SK-N-MC (cell line): ENCODE measurements around the gene PA2G4.
A peak's percentile ranks its signal among the peaks of the same experiment; 100 is the strongest.
"Not testable (repeated sequence)": the region's sequence is repeated elsewhere in the genome, so short reads cannot be mapped to it uniquely, and the experiment has no call there.

Experiments used
- DNase-seq: peaks from one replicate; pipeline ENCODE4 v3.0.0-alpha.2; 2011; ENCODE audit warnings: low read depth, low spot score
- H3K27ac ChIP-seq: fragments of 200-600 bp; sonication (generic); 2 replicates; pipeline ENCODE4 v1.5.1; 2016; ENCODE audit warnings: mixed run types
- H3K36me3 ChIP-seq: fragments of 200-600 bp; sonication (generic); 2 replicates; pipeline ENCODE4 v1.6.1; 2017; ENCODE audit warnings: antibody characterized with exemption, low read length, mixed read lengths; ENCODE audit not compliant: insufficient read depth
- H3K4me3 ChIP-seq: fragments of 200-600 bp; sonication (generic); 2 replicates; pipeline ENCODE4 v1.5.1; 2016
- H3K9ac ChIP-seq: fragments of 200-600 bp; sonication (generic); 2 replicates; pipeline ENCODE4 v1.8.0; 2017; ENCODE audit warnings: mixed run types, mixed read lengths; ENCODE audit not compliant: insufficient read length
- H3K9me3 ChIP-seq: fragments of 200-600 bp; sonication (generic); 2 replicates; pipeline ENCODE4 v1.6.1; 2017; ENCODE audit warnings: low read depth, mild to moderate bottlenecking, antibody characterized with exemption, low read length, moderate library complexity, mixed read lengths
- EZH2 ChIP-seq: fragments of 200-600 bp; sonication (generic); IDR thresholded peaks from one replicate; pipeline ENCODE4 v1.6.1; 2017; ENCODE audit warnings: antibody characterized with exemption
- FOXP2 ChIP-seq: optimal IDR thresholded peaks from 2 replicates; pipeline ENCODE3; 2011; ENCODE audit warnings: mild to moderate bottlenecking, moderate library complexity; ENCODE audit not compliant: insufficient read depth; ENCODE audit errors: extremely low read length, control extremely low read depth
- POLR2AphosphoS5 ChIP-seq: IDR thresholded peaks from 2 replicates; pipeline ENCODE4 v1.6.1; 2012; ENCODE audit warnings: mild to moderate bottlenecking, low read depth, low read length, borderline replicate concordance

The PA2G4 gene

GRCh38 chr12:56151672-56152131, 47.3 kb downstream of the PA2G4 start:
- Histone ChIP-seq H3K4me3 (peak overlapping the region; percentile 81), H3K9me3 (no peaks in the 10 kb centered on the region), H3K27ac (peak overlapping the region; percentile 82), H3K9ac (peak overlapping the region; percentile 84), H3K36me3 (peaks cover 8% of the 10 kb centered on the region)
- TF ChIP-seq FOXP2 (no peak), EZH2 (no peak), POLR2AphosphoS5 (no peak)
- no peak for DNase-seq

GRCh38 chr12:56152132-56152755, 47.9 kb downstream of the PA2G4 start, which contains the start of gene MYL6B:
Gene MYL6B (plus strand): TSS chr12:56152587. CDS start chr12:56153919, 1,332 bp downstream.
- Histone ChIP-seq H3K9ac (peak within 1 kb of the TSS; percentile 84), H3K27ac (peak within 1 kb of the TSS; percentile 82), H3K36me3 (peaks cover 8% of the 10 kb centered on the region), H3K4me3 (peak within 1 kb of the TSS; percentile 81), H3K9me3 (no peaks in the 10 kb centered on the region)
- DNase-seq, result peak; percentile 35
- no peak for TF ChIP-seq FOXP2
- peak; percentile 84 for TF ChIP-seq POLR2AphosphoS5

GRCh38 chr12:56152756-56153677, 48.7 kb downstream of the PA2G4 start:
- peaks cover 8% of the 10 kb centered on the region for H3K36me3 ChIP-seq
- H3K9me3 ChIP-seq, result no peaks in the 10 kb centered on the region
- peak overlapping the region; percentile 81 for H3K4me3 ChIP-seq
- peak overlapping the region; percentile 82 for H3K27ac ChIP-seq
- TF ChIP-seq EZH2 (no peak), FOXP2 (no peak), POLR2AphosphoS5 (no peak)
- no peak for DNase-seq
- peak overlapping the region; percentile 84 for H3K9ac ChIP-seq

GRCh38 chr12:56153678-56154065, 49.3 kb downstream of the PA2G4 start:
- H3K4me3 ChIP-seq, result peak overlapping the region; percentile 81
- H3K9ac ChIP-seq, result peak overlapping the region; percentile 84
- no peaks in the 10 kb centered on the region for H3K9me3 ChIP-seq
- DNase-seq, result no peak
- TF ChIP-seq EZH2 (no peak), FOXP2 (no peak), POLR2AphosphoS5 (no peak)
- H3K36me3 ChIP-seq, result peaks cover 8% of the 10 kb centered on the region
- H3K27ac ChIP-seq, result no peak overlapping the region

- H3K4me3 ChIP-seq, result no peak overlapping the region
- H3K9ac ChIP-seq, result no peak overlapping the region
- H3K9me3 ChIP-seq, result no peaks in the 10 kb centered on the region
- TF ChIP-seq FOXP2 (no peak), EZH2 (no peak), POLR2AphosphoS5 (no peak)
- peaks cover 9% of the 10 kb centered on the region for H3K36me3 ChIP-seq
- 0 out of 2 replicates have a peak overlapping the region, but pooled peaks have one; percentile 27 for H3K27ac ChIP-seq
- no peak for DNase-seq
Measured at GRCh38 chr12:56154246-56154771, 50.0 kb downstream of the PA2G4 start.

- Histone ChIP-seq H3K9ac (no peak overlapping the region), H3K9me3 (no peaks in the 10 kb centered on the region), H3K27ac (0 out of 2 replicates have a peak overlapping the region, but pooled peaks have one; percentile 27), H3K4me3 (no peak overlapping the region), H3K36me3 (peaks cover 14% of the 10 kb centered on the region)
- no peak for DNase-seq
- no peak for TF ChIP-seq EZH2
- TF ChIP-seq POLR2AphosphoS5, result no peak
- no peak for TF ChIP-seq FOXP2
Measured at GRCh38 chr12:56154818-56155217, 50.5 kb downstream of the PA2G4 start.

GRCh38 chr12:56155256-56155845, 51.0 kb downstream of the PA2G4 start:
- Histone ChIP-seq H3K27ac (0 out of 2 replicates have a peak overlapping the region, but pooled peaks have one; percentile 27), H3K9ac (no peak overlapping the region)
- no peak for DNase-seq

GRCh38 chr12:56156464-56157200, 52.3 kb downstream of the PA2G4 start:
- H3K9ac ChIP-seq, result not testable (repeated sequence)
- H3K27ac ChIP-seq, result peak overlapping the region; percentile 89
- peak overlapping the region; percentile 89; the same call in 1 of the 2 replicates for H3K4me3 ChIP-seq

More at GRCh38 chr12:56155256-56155845, 51.0 kb downstream of the PA2G4 start:
- no peak for TF ChIP-seq EZH2
- no peak for TF ChIP-seq FOXP2
- TF ChIP-seq POLR2AphosphoS5, result no peak
- H3K36me3 ChIP-seq, result peaks cover 20% of the 10 kb centered on the region
- no peaks in the 10 kb centered on the region for H3K9me3 ChIP-seq
- H3K4me3 ChIP-seq, result no peak overlapping the region

More at GRCh38 chr12:56156464-56157200, 52.3 kb downstream of the PA2G4 start:
- H3K36me3 ChIP-seq, result peaks cover 33% of the 10 kb centered on the region
- H3K9me3 ChIP-seq, DNase-seq: not testable (repeated sequence)
